Mucosa of rectum (tissue), 2 donors: ENCODE results near the gene TSPYL6.

Experiments
- H3K27ac ChIP-seq, 2 donors: one replicate each; pipeline ENCODE4 v1.7.0; 2013; ENCODE audit warnings: inconsistent platforms in 2 of 2, low read depth in 2 of 2, low read length in 2 of 2
- H3K27me3 ChIP-seq, 2 donors: one replicate each; pipeline ENCODE4 v1.7.0; 2013; ENCODE audit warnings: low read length in 2 of 2; ENCODE audit not compliant: control insufficient read depth in 2 of 2, insufficient read depth in 2 of 2
- H3K36me3 ChIP-seq, 2 donors: one replicate each; pipeline ENCODE4 v1.7.0; 2013; ENCODE audit warnings: low read length in 2 of 2; ENCODE audit not compliant: control insufficient read depth in 2 of 2, insufficient read depth in 2 of 2
- H3K4me1 ChIP-seq, 2 donors: one replicate each; pipeline ENCODE4 v1.7.0; 2013; ENCODE audit warnings: low read length in 2 of 2, mild to moderate bottlenecking in 1 of 2; ENCODE audit not compliant: control insufficient read depth in 2 of 2, insufficient read depth in 2 of 2
- H3K4me3 ChIP-seq, 2 donors: one replicate each; pipeline ENCODE4 v1.7.0; 2013; ENCODE audit warnings: low read length in 2 of 2
- H3K9ac ChIP-seq, 2 donors: one replicate each; pipeline ENCODE4 v1.7.0; 2013; ENCODE audit warnings: low read length in 2 of 2, low read depth in 1 of 2, mild to moderate bottlenecking in 1 of 2
- H3K9me3 ChIP-seq, 2 donors: one replicate each; pipeline ENCODE4 v1.7.0; 2013; ENCODE audit warnings: low read length in 2 of 2; ENCODE audit not compliant: control insufficient read depth in 2 of 2
- donor health status: healthy.
- donor health status: Normal muscosa, but diverticular disease.

Gene TSPYL6

GRCh38 chr2:54259413-54260240, 3.6 kb upstream of the TSPYL6 start:
- Histone ChIP-seq H3K9me3 (no peaks in the 10 kb centered on the region), H3K27me3 (no peaks in the 10 kb centered on the region), H3K27ac (no peak overlapping the region), H3K4me1 (no peaks in the 10 kb centered on the region), H3K4me3 (no peak overlapping the region), H3K36me3 (no peaks in the 10 kb centered on the region), H3K9ac (no peak overlapping the region)

GRCh38 chr2:54258166-54258565, 2.1 kb upstream of the TSPYL6 start:
- Histone ChIP-seq H3K27ac (no peak overlapping the region), H3K9ac (no peak overlapping the region), H3K4me3 (no peak overlapping the region), H3K27me3 (no peaks in the 10 kb centered on the region), H3K36me3 (no peaks in the 10 kb centered on the region), H3K9me3 (no peaks in the 10 kb centered on the region), H3K4me1 (no peaks in the 10 kb centered on the region)

GRCh38 chr2:54255230-54256090, 569 bp downstream of the TSPYL6 start:
- H3K27ac ChIP-seq = no peak overlapping the region
- H3K36me3 ChIP-seq = no peaks in the 10 kb centered on the region
- no peak overlapping the region for H3K4me3 ChIP-seq
- H3K4me1 ChIP-seq = no peaks in the 10 kb centered on the region
- no peak overlapping the region for H3K9ac ChIP-seq
- no peaks in the 10 kb centered on the region for H3K27me3 ChIP-seq
- no peaks in the 10 kb centered on the region for H3K9me3 ChIP-seq

GRCh38 chr2:54254180-54254579, 1.8 kb downstream of the TSPYL6 start:
- Histone ChIP-seq H3K36me3 (no peaks in the 10 kb centered on the region), H3K4me3 (no peak overlapping the region), H3K27me3 (no peaks in the 10 kb centered on the region), H3K9me3 (no peaks in the 10 kb centered on the region), H3K4me1 (no peaks in the 10 kb centered on the region), H3K27ac (no peak overlapping the region), H3K9ac (no peak overlapping the region)

GRCh38 chr2:54249629-54250028, 6.4 kb downstream of the TSPYL6 start:
- Histone ChIP-seq H3K4me3 (no peak overlapping the region), H3K9ac (no peak overlapping the region), H3K4me1 (no peaks in the 10 kb centered on the region), H3K9me3 (no peaks in the 10 kb centered on the region), H3K27me3 (no peaks in the 10 kb centered on the region), H3K36me3 (no peaks in the 10 kb centered on the region), H3K27ac (no peak overlapping the region)

GRCh38 chr2:54247115-54247514, 8.9 kb downstream of the TSPYL6 start:
- Histone ChIP-seq H3K4me3 (no peak overlapping the region), H3K27ac (no peak overlapping the region)

GRCh38 chr2:54240515-54241469, 15.2 kb downstream of the TSPYL6 start:
- Histone ChIP-seq H3K27me3 (no peaks in the 10 kb centered on the region), H3K36me3 (no peaks in the 10 kb centered on the region), H3K9me3 (no peaks in the 10 kb centered on the region), H3K27ac (no peak overlapping the region), H3K9ac (no peak overlapping the region), H3K4me3 (no peak overlapping the region), H3K4me1 (no peaks in the 10 kb centered on the region)

More at GRCh38 chr2:54247115-54247514, 8.9 kb downstream of the TSPYL6 start:
- Histone ChIP-seq H3K9ac (no peak overlapping the region), H3K27me3 (no peaks in the 10 kb centered on the region), H3K36me3 (no peaks in the 10 kb centered on the region), H3K4me1 (no peaks in the 10 kb centered on the region), H3K9me3 (no peaks in the 10 kb centered on the region)

- Histone ChIP-seq H3K27ac (no peak overlapping the region), H3K36me3 (no peaks in the 10 kb centered on the region), H3K27me3 (no peaks in the 10 kb centered on the region), H3K4me1 (no peaks in the 10 kb centered on the region), H3K9ac (no peak overlapping the region), H3K4me3 (no peak overlapping the region), H3K9me3 (no peaks in the 10 kb centered on the region)
Measured at GRCh38 chr2:54239427-54239826, 16.6 kb downstream of the TSPYL6 start.

- no peaks in the 10 kb centered on the region for H3K27me3 ChIP-seq
- H3K4me1 ChIP-seq = no peaks in the 10 kb centered on the region
- H3K27ac ChIP-seq = no peak overlapping the region
- H3K9ac ChIP-seq = no peak overlapping the region
- H3K4me3 ChIP-seq = no peak overlapping the region
- no peaks in the 10 kb centered on the region for H3K36me3 ChIP-seq
- H3K9me3 ChIP-seq = no peaks in the 10 kb centered on the region
Measured at GRCh38 chr2:54237428-54237827, 18.6 kb downstream of the TSPYL6 start.
